NK-92 (cell line): ENCODE results near the gene THADA.
"Not testable (repeated sequence)": the region's sequence is repeated elsewhere in the genome, so short reads cannot be mapped to it uniquely, and the experiment has no call there.

Experiments used
- DNase-seq: peaks from one replicate; lab custom pipeline; 2025; ENCODE audit not compliant: unreplicated experiment; lab: John Stamatoyannopoulos, UW

THADA gene

DNA sequence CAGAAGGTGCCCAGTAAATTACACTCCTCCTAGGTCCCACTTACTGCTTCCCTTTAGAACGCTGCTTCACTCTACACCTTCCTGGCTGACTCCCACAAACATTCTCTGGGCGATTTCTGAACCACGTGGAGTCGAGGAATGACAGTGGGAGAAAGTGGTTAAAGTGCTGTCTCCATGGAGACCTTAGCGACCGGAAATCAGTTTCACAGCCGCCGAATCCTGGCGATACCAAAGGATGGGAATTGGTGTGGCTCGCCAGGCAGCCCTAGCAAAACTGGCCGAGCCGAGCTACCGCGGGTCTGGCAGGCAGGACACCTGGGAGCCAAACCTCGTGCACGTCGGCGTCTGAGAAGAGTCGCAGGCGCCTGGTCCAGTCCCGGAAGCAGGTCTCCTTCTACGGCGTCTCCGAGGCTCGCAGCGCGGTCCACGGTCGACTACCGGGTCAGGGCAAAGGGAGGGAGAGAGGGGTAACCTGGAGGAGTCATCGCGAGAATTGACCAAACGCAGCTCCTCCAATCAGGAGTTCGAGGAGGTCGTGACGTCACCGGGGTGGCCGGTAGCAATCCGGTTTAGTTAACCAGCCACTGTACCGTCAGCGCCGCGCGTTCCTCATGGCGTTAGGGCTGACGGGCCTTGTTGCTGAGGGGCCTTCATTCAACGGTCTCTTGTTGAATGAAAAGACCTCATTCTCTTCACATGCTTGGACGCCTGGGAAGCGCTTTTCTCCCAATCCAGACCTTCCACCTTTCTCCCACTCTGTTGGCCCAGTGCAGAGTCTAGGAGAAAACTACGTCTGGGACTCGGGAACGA is at the start of gene THADA:
Gene THADA (minus strand): TSS at position 436 of the 810 bp plus-strand sequence. CDS start 3,646 bp downstream, outside the sequence.
- DNase-seq = peak; percentile 73

- no peak for DNase-seq
Measured at GRCh38 chr2:43643680-43644079, 47.8 kb upstream of the THADA start.

- DNase-seq = no peak
Measured at GRCh38 chr2:43642363-43642762, 46.5 kb upstream of the THADA start.

DNA sequence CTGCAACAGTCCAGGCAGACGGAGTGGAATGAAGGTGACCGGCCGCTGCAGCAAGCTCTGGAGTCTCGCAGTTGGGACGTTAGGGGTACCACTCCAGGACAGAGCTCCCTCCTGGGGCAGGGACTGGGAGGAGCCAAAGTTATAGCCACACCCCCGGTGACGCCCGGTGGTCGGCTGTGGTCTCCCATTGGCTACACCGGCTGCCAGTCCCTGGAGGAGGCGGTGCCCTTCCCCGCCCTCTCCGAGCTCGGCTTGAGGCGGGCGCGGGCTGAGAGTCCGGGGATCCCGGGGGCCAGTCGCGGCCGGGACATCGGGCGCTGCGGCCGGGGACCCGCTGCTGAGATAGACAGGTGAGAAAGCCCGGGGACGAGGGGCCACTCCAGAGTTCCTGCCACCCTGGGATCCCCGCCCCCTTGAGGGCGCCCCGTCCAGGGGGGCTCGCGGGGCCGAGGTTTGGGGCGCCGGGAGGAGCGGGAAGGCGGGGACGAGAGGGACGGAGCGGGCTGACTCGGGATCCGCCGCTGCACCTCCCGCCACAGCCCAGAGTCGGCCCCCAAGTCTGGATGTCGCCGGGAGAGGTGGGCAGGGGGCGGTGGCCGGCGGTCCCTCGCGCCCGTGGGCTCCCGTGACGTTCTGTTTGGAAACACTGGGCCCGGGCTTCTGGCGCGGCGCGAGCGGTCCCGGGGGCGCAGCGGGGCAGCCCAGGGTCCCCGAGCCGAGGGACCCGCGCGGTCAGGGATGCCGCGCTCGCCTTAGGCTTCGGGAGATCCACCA is 41.4 kb upstream of the THADA start, which contains the start of gene PLEKHH2:
Gene PLEKHH2 (plus strand): TSS at position 231 of the 774 bp plus-strand sequence. CDS start 7,414 bp downstream, outside the sequence.
- peak; percentile 9 for DNase-seq

- no peak for DNase-seq
Measured at GRCh38 chr2:43636621-43637020, 40.8 kb upstream of the THADA start.

DNA sequence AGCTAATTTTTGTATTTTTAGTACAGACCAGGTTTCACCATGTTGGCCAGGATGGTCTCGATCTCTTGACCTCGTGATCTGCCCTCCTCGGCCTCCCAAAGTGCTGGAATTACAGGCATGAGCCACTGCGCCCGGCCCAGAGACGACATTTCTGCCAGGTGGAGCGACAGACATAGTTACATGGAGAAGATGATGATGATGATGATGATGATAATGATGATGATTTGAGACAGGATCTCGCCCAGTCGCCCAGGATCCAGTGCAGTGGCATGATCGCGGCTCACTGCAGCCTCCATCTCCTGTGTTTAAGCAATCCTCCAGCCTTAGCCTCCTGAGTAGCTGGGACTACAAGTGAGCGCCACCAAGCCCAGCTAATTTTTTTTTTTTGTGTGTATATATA is 40.3 kb upstream of the THADA start:
- DNase-seq = not testable (repeated sequence)

- DNase-seq = no peak
Measured at GRCh38 chr2:43634604-43635306, 38.9 kb upstream of the THADA start.

DNA sequence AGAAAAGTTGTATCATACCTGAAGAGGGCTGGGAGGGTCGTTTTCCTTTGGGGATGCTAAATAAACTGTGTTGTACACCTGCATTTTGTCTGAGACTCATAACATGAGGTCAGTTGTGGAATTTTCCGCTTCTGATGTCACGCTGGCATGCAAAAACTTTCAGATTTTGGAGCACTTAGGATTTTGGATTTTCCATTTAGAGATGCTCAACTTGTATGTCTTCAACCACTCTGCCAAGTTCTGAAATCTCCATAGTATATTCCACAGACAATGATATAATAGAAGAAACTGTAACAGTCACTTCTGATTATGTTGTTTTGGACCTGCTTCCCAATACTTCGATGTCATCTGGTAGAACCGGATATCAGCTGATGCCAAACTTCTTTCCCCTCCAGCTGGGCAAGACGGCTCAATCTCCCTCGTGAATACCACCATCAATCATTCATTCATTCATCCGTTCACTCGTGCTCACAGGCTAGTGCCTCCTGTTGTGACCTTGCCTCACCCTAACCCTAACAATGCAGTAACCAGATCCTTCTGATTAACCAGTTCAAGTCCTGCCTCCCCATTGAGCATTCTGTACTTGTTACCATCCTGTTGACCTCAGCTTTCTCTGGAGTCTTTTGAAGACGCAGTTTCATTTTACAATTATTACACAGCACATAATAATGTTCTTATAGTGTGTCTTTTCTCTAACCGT is 35.9 kb upstream of the THADA start:
- no peak for DNase-seq

DNA sequence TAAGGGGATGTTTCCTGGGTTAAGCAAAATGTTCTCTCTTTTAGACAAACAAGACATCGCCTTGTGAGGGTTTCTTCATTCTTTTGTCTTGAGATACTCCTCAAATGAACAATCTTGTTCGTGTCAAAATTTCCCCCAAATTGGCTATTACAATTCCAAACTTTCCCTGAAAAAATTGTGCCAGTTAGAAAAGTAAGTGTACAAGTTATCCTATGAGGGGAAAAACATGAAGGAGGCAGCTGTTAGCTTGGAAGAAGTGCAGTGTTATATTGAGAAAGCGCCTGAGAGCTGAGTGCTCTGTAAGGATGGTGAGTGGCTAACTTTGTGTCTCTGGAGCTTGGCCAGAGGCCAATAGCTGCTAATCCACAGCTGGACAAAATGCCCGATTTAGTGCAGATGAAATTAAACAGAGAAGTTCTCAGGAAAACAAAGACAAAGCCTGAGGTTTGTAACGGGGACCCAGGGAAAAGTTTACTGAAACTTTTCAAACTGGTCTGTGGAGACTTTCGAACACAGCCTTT is 27.2 kb upstream of the THADA start:
- DNase-seq = no peak

- no peak for DNase-seq
Measured at GRCh38 chr2:43619511-43619910, 23.7 kb upstream of the THADA start.

- no peak for DNase-seq
Measured at GRCh38 chr2:43616967-43617680, 21.3 kb upstream of the THADA start.

DNA sequence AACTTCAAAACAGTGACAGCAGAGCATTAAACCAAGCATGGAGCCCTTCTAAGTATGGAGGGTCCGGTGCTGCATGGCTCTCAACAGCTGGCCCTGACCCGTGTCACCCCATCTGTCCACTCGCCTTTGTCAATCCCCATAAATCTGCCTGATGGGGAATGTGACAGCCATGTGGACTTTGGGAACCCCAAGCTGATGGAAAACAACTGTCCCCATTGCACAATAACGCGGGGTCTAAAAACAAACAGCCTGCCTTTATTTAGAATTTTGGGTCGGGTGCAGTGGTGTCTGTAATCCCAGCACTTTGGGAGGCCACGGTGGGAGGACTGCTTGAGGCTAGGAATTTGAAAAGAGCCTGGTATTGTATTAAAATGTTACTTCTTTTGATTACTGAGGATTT is 17.1 kb upstream of the THADA start:
- DNase-seq = no peak

GRCh38 chr2:43611987-43612894 is 16.4 kb upstream of the THADA start:
- DNase-seq = no peak

GRCh38 chr2:43610361-43610760 is 14.5 kb upstream of the THADA start:
- no peak for DNase-seq

- DNase-seq = no peak
Measured at GRCh38 chr2:43609290-43609918, 13.6 kb upstream of the THADA start.

GRCh38 chr2:43605851-43606250 is 10.0 kb upstream of the THADA start:
- no peak for DNase-seq

GRCh38 chr2:43605079-43605655 is 9.3 kb upstream of the THADA start:
- no peak for DNase-seq

GRCh38 chr2:43604674-43605073 is 8.8 kb upstream of the THADA start:
- no peak for DNase-seq
